KBM-7 (cell line): ENCODE measurements around the gene CPA5.

Source experiments
- DNase-seq: peaks from one replicate; pipeline ENCODE4 v3.0.0-alpha.2; 2015
- in situ Hi-C: fragments of 300-500 bp; cut with MboI; formaldehyde crosslinking; loops from 2 replicates; pipeline ENCODE4 v1.14.3; 2020; ENCODE audit warnings: low sequenced_read_pairs, low pct_unique_long_range_greater_than_20kb, mixed read lengths

The CPA5 gene

GRCh38 chr7:130388671-130389070, 44.1 kb downstream of the CPA5 start:
- in situ Hi-C loops = no loop called here
- no peak for DNase-seq

- no peak for DNase-seq
- in situ Hi-C loops = no loop called here
Observed at GRCh38 chr7:130390486-130390885, 45.9 kb downstream of the CPA5 start.

- in situ Hi-C loops = no loop called here
- no peak for DNase-seq
Observed at GRCh38 chr7:130393101-130393561, 48.5 kb downstream of the CPA5 start.

GRCh38 chr7:130393841-130394411, 49.3 kb downstream of the CPA5 start:
- peak; percentile 81 for DNase-seq
- in situ Hi-C loops = no loop called here

GRCh38 chr7:130394421-130395195, 50.0 kb downstream of the CPA5 start:
- peak; percentile 73 for DNase-seq
- in situ Hi-C loops = no loop called here

GRCh38 chr7:130395421-130395820, 50.8 kb downstream of the CPA5 start:
- DNase-seq = no peak
- in situ Hi-C loops = no loop called here

- no peak for DNase-seq
- in situ Hi-C loops = no loop called here
Observed at GRCh38 chr7:130396109-130396508, 51.5 kb downstream of the CPA5 start.

GRCh38 chr7:130397051-130397757, 52.6 kb downstream of the CPA5 start:
- in situ Hi-C loops = no loop called here
- DNase-seq = no peak

GRCh38 chr7:130397758-130398073, 53.1 kb downstream of the CPA5 start:
- in situ Hi-C loops = no loop called here
- DNase-seq = no peak

GRCh38 chr7:130398526-130399090, 54.0 kb downstream of the CPA5 start:
- in situ Hi-C loops = no loop called here
- peak; percentile 62 for DNase-seq

- in situ Hi-C loops = no loop called here
- DNase-seq = no peak
Observed at GRCh38 chr7:130400120-130400572, 55.5 kb downstream of the CPA5 start.

- no peak for DNase-seq
- in situ Hi-C loops = no loop called here
Observed at GRCh38 chr7:130401101-130401500, 56.5 kb downstream of the CPA5 start.

GRCh38 chr7:130401578-130401977, 57.0 kb downstream of the CPA5 start:
- no peak for DNase-seq
- in situ Hi-C loops = no loop called here

- DNase-seq = no peak
- in situ Hi-C loops = no loop called here
Observed at GRCh38 chr7:130405003-130405402, 60.4 kb downstream of the CPA5 start.

- no peak for DNase-seq
- in situ Hi-C loops = no loop called here
Observed at GRCh38 chr7:130409067-130409711, 64.6 kb downstream of the CPA5 start.

- no peak for DNase-seq
- in situ Hi-C loops = no loop called here
Observed at GRCh38 chr7:130409712-130410072, 65.1 kb downstream of the CPA5 start.

GRCh38 chr7:130410868-130411541, 66.4 kb downstream of the CPA5 start:
- in situ Hi-C loops = no loop called here
- DNase-seq = no peak

- in situ Hi-C loops = no loop called here
- no peak for DNase-seq
Observed at GRCh38 chr7:130413201-130413600, 68.6 kb downstream of the CPA5 start.

- in situ Hi-C loops = no loop called here
- DNase-seq = peak; percentile 32
Observed at GRCh38 chr7:130415006-130415405, 70.4 kb downstream of the CPA5 start.
